ENCODE data around the gene CCDC138.
"Not testable (repeated sequence)": the region's sequence is repeated elsewhere in the genome, so short reads cannot be mapped to it uniquely, and the experiment has no call there.

The CCDC138 gene, protein sequence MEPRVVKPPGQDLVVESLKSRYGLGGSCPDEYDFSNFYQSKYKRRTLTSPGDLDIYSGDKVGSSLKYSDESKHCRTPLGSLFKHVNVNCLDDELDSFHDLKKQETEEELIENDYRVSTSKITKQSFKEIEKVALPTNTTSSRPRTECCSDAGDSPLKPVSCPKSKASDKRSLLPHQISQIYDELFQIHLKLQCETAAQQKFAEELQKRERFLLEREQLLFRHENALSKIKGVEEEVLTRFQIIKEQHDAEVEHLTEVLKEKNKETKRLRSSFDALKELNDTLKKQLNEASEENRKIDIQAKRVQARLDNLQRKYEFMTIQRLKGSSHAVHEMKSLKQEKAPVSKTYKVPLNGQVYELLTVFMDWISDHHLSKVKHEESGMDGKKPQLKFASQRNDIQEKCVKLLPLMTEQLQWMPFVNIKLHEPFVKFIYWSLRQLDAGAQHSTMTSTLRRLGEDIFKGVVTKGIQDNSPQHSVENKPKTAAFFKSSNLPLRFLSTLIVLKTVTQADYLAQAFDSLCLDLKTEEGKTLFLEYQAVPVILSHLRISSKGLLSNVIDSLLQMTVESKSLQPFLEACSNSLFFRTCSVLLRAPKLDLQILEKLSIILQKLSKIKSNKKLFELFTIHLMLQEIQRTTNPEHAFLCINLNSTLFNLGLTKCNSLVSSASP

GRCh38 chr2:108786354-108787215, at the start of gene CCDC138:
Gene CCDC138, plus strand, starts transcription at chr2:108786771. Its CDS starts 52 bp downstream, at chr2:108786823.
- H3K36me3 Mint-ChIP-seq (ENCODE audit: insufficient read depth): peaks cover 34% of the 10 kb centered on the region
- no peaks in the 10 kb centered on the region for H3K9me3 Mint-ChIP-seq
- peak; percentile 97 for ATAC-seq (replicated peaks; ENCODE audit: extremely low read depth, poor library complexity, severe bottlenecking)
- peaks cover 14% of the 10 kb centered on the region for H3K4me1 Mint-ChIP-seq
- no peaks in the 10 kb centered on the region for H3K27me3 Mint-ChIP-seq
- DNase-seq (ENCODE audit: low spot score in 2 of 2): peak; percentile 86 to 87
- H3K4me3 Mint-ChIP-seq: peak within 1 kb of the TSS; percentile 97
- H3K27ac Mint-ChIP-seq (ENCODE audit: low read depth): peak within 1 kb of the TSS; percentile 97

DNA sequence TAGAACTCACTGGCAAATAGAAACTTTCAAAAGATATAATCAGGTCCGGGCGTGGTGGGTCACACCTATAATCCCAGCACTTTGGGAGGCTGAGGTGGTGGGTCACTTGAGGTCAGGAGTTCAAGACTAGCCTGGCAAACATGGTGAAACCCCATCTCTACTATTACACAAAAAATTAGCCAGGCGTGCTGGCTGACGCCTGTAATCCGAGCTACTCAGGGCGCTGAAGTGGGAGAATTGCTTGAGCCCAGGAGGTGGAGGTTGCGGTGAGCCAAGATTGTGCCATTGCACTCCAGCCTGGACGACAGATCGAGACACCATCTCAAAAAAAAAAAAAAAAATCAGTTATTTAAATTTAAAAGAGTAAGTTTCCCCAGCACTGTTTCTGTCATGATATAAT, 28.6 kb upstream of the CCDC138 start:
- not testable (repeated sequence) for ATAC-seq (replicated peaks; ENCODE audit: extremely low read depth, poor library complexity, severe bottlenecking); H3K4me3 Mint-ChIP-seq; H3K4me1 Mint-ChIP-seq; H3K9me3 Mint-ChIP-seq; DNase-seq (ENCODE audit: low spot score in 2 of 2); H3K27me3 Mint-ChIP-seq
- H3K27ac Mint-ChIP-seq (ENCODE audit: low read depth): peak overlapping the region; percentile 1
- peaks cover 48% of the 10 kb centered on the region for H3K36me3 Mint-ChIP-seq (ENCODE audit: insufficient read depth)

DNA sequence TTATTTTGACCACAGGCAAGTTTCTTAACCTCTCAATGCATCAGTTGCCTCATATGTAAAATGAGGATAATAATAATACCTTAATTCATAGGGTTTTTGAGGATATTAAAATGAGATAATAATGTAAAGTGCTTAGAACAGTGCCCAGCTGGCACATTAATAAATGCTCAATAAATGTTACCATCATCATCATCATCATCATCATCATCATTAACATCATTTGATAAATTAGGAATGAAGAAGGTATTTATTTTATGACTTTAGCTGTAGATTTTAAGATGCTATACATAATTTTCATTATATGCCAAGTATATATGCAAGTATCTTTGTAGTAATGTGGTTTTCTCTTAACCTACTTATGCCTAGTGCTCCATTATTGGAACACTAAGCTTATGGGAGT, 24.0 kb upstream of the CCDC138 start:
- not testable (repeated sequence) for H3K27me3 Mint-ChIP-seq; ATAC-seq (replicated peaks; ENCODE audit: extremely low read depth, poor library complexity, severe bottlenecking); H3K27ac Mint-ChIP-seq (ENCODE audit: low read depth); H3K9me3 Mint-ChIP-seq; DNase-seq (ENCODE audit: low spot score in 2 of 2); H3K4me3 Mint-ChIP-seq
- H3K36me3 Mint-ChIP-seq (ENCODE audit: insufficient read depth): peaks cover 51% of the 10 kb centered on the region
- H3K4me1 Mint-ChIP-seq: peaks cover 10% of the 10 kb centered on the region

DNA sequence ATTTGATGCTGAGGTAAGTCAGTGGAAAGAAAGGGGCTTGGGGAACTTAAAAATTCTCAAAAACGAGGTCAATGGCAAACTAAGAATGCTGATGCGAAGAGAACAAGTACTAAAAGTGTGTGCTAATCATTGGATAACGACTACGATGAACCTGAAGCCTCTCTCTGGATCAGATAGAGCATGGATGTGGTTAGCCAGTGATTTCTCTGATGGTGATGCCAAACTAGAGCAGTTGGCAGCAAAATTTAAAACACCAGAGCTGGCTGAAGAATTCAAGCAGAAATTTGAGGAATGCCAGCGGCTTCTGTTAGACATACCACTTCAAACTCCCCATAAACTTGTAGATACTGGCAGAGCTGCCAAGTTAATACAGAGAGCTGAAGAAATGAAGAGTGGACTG, 19.9 kb upstream of the CCDC138 start:
- not testable (repeated sequence) for H3K9me3 Mint-ChIP-seq; H3K27me3 Mint-ChIP-seq; DNase-seq (ENCODE audit: low spot score in 2 of 2); H3K4me3 Mint-ChIP-seq; ATAC-seq (replicated peaks; ENCODE audit: extremely low read depth, poor library complexity, severe bottlenecking)
- Mint-ChIP-seq H3K36me3 (ENCODE audit: insufficient read depth) (peaks cover 49% of the 10 kb centered on the region), H3K4me1 (peaks cover 12% of the 10 kb centered on the region), H3K27ac (ENCODE audit: low read depth) (peak overlapping the region; percentile 32)

- H3K4me3 Mint-ChIP-seq; ATAC-seq (replicated peaks; ENCODE audit: extremely low read depth, poor library complexity, severe bottlenecking); H3K27me3 Mint-ChIP-seq; H3K9me3 Mint-ChIP-seq; DNase-seq (ENCODE audit: low spot score in 2 of 2): not testable (repeated sequence)
- H3K4me1 Mint-ChIP-seq: peaks cover 12% of the 10 kb centered on the region
- H3K27ac Mint-ChIP-seq (ENCODE audit: low read depth): peak overlapping the region; percentile 10
- H3K36me3 Mint-ChIP-seq (ENCODE audit: insufficient read depth): peaks cover 57% of the 10 kb centered on the region
These were observed 18.7 kb upstream of the CCDC138 start for GRCh38 chr2:108767859-108768258.

DNA sequence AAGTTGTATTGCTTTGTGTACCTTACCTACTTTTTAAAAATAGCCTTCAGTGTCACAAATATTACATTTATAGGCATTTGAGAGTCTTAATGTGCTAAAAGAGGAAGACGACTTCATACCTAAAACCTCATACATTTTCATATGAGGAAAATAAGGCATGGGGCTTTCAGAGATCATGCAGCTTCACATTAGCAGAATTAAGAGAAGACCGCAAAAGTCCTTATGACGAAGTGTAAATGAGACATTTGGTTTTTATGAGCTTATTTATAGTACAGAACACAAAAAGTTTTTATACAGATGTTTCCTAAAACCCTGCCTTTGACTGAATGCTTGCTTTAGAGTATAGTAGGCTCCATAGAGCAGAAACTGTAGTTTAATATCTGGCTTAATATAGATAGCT, 10.1 kb upstream of the CCDC138 start:
- Mint-ChIP-seq H3K4me1 (no peaks in the 10 kb centered on the region), H3K36me3 (ENCODE audit: insufficient read depth) (peaks cover 74% of the 10 kb centered on the region), H3K27me3 (no peaks in the 10 kb centered on the region), H3K4me3 (no peak overlapping the region), H3K27ac (ENCODE audit: low read depth) (peak overlapping the region; percentile 79), H3K9me3 (no peaks in the 10 kb centered on the region)
- ATAC-seq (replicated peaks; ENCODE audit: extremely low read depth, poor library complexity, severe bottlenecking) (no peak), DNase-seq (ENCODE audit: low spot score in 2 of 2) (no peak)

GRCh38 chr2:108778857-108779256, 7.7 kb upstream of the CCDC138 start:
- H3K36me3 Mint-ChIP-seq (ENCODE audit: insufficient read depth): peaks cover 71% of the 10 kb centered on the region
- DNase-seq (ENCODE audit: low spot score in 2 of 2) (no peak), ATAC-seq (replicated peaks; ENCODE audit: extremely low read depth, poor library complexity, severe bottlenecking) (no peak)
- no peaks in the 10 kb centered on the region for H3K9me3 Mint-ChIP-seq
- H3K4me3 Mint-ChIP-seq: no peak overlapping the region
- no peaks in the 10 kb centered on the region for H3K27me3 Mint-ChIP-seq
- H3K27ac Mint-ChIP-seq (ENCODE audit: low read depth): no peak overlapping the region
- no peaks in the 10 kb centered on the region for H3K4me1 Mint-ChIP-seq

- DNase-seq (ENCODE audit: low spot score in 2 of 2): no peak
- H3K4me3 Mint-ChIP-seq: peak overlapping the region; percentile 97
These were observed 590 bp upstream of the CCDC138 start for GRCh38 chr2:108786008-108786353.

GRCh38 chr2:108787216-108787541, 608 bp downstream of the CCDC138 start:
- Mint-ChIP-seq H3K4me3 (peak overlapping the region; percentile 97), H3K36me3 (ENCODE audit: insufficient read depth) (peaks cover 29% of the 10 kb centered on the region)

More at GRCh38 chr2:108786008-108786353, 590 bp upstream of the CCDC138 start:
- peak; percentile 1 for ATAC-seq (replicated peaks; ENCODE audit: extremely low read depth, poor library complexity, severe bottlenecking)
- H3K4me1 Mint-ChIP-seq: peaks cover 14% of the 10 kb centered on the region
- H3K9me3 Mint-ChIP-seq: no peaks in the 10 kb centered on the region
- H3K27me3 Mint-ChIP-seq: no peaks in the 10 kb centered on the region
- peaks cover 36% of the 10 kb centered on the region for H3K36me3 Mint-ChIP-seq (ENCODE audit: insufficient read depth)
- peak overlapping the region; percentile 97 for H3K27ac Mint-ChIP-seq (ENCODE audit: low read depth)

DNA sequence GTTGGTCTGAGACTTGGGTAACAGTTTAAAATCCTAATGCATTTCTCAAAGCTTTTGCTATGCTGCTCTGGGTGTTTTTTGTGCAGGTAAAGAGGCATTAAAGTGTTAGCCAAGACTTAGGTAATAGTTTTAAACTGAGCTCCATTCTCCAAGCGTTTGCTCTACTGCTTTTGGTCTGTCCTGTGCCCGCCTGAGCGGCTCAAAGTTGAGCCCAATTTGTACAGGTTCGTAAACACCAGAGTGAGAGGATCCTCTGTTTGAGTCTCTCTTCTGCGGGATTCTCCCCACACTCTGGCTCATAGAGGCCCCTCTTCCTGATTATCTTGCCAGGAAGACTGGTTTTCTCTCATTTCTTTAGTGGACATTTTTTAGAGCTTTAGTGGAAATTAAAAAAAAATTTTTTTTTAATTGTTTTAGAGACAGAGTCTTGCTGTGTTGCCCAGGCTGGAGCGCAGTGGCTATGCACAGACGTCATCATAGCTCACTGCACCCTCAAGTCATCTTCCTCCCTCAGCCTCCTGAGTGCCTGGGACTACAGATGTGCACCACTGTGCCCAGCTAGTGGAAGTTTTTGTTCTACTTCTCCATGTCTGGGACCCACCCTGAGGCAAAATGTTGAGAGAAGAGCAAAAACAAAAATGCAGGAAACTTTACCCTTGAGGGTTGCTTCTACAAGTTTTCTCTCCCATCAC, 16.6 kb downstream of the CCDC138 start:
- H3K9me3 Mint-ChIP-seq: no peaks in the 10 kb centered on the region
- H3K27me3 Mint-ChIP-seq: no peaks in the 10 kb centered on the region
- no peak for ATAC-seq (replicated peaks; ENCODE audit: extremely low read depth, poor library complexity, severe bottlenecking)
- no peaks in the 10 kb centered on the region for H3K4me1 Mint-ChIP-seq
- no peak overlapping the region for H3K27ac Mint-ChIP-seq (ENCODE audit: low read depth)
- no peak for DNase-seq (ENCODE audit: low spot score in 2 of 2)
- H3K4me3 Mint-ChIP-seq: no peak overlapping the region
- H3K36me3 Mint-ChIP-seq (ENCODE audit: insufficient read depth): peaks cover 20% of the 10 kb centered on the region

More at GRCh38 chr2:108787216-108787541, 608 bp downstream of the CCDC138 start:
- peak overlapping the region; percentile 68 for H3K27ac Mint-ChIP-seq (ENCODE audit: low read depth)
- DNase-seq (ENCODE audit: low spot score in 2 of 2) (no peak), ATAC-seq (replicated peaks; ENCODE audit: extremely low read depth, poor library complexity, severe bottlenecking) (no peak)
- H3K27me3 Mint-ChIP-seq: no peaks in the 10 kb centered on the region
- H3K9me3 Mint-ChIP-seq: no peaks in the 10 kb centered on the region
- H3K4me1 Mint-ChIP-seq: peaks cover 14% of the 10 kb centered on the region

GRCh38 chr2:108805032-108805431, 18.5 kb downstream of the CCDC138 start:
- H3K27me3 Mint-ChIP-seq: no peaks in the 10 kb centered on the region
- peaks cover 15% of the 10 kb centered on the region for H3K36me3 Mint-ChIP-seq (ENCODE audit: insufficient read depth)
- DNase-seq (ENCODE audit: low spot score in 2 of 2): no peak
- peaks cover 1% of the 10 kb centered on the region for H3K9me3 Mint-ChIP-seq
- ATAC-seq (replicated peaks; ENCODE audit: extremely low read depth, poor library complexity, severe bottlenecking): no peak
- H3K27ac Mint-ChIP-seq (ENCODE audit: low read depth): no peak overlapping the region
- H3K4me3 Mint-ChIP-seq: no peak overlapping the region
- H3K4me1 Mint-ChIP-seq: no peaks in the 10 kb centered on the region

- no peak for DNase-seq (ENCODE audit: low spot score in 2 of 2)
- no peak for ATAC-seq (replicated peaks; ENCODE audit: extremely low read depth, poor library complexity, severe bottlenecking)
- Mint-ChIP-seq H3K36me3 (ENCODE audit: insufficient read depth) (peaks cover 16% of the 10 kb centered on the region), H3K4me1 (no peaks in the 10 kb centered on the region), H3K27me3 (no peaks in the 10 kb centered on the region), H3K4me3 (no peak overlapping the region), H3K27ac (ENCODE audit: low read depth) (no peak overlapping the region), H3K9me3 (peaks cover 7% of the 10 kb centered on the region)
These were observed 19.2 kb downstream of the CCDC138 start for GRCh38 chr2:108805782-108806181.

Data from central memory CD8-positive, alpha-beta T cell (primary cell).